HL-60 (cell line): Measurements from ENCODE around the gene INCENP.

Experiments
- POLR2AphosphoS5 ChIP-seq: IDR thresholded peaks from 2 replicates; pipeline ENCODE4 v1.6.1; 2012; ENCODE audit warnings: low read depth
- TF ChIP-seq, protein P1 (sequence below): IDR thresholded peaks from one replicate; pipeline ENCODE4 v1.5.1; 2011; ENCODE audit warnings: low read length, control low read depth, inconsistent platforms; ENCODE audit not compliant: insufficient read depth
- TF ChIP-seq, protein P2 (sequence below): IDR thresholded peaks from 2 replicates; pipeline ENCODE4 v1.6.1; 2012; ENCODE audit warnings: low read depth; ENCODE audit not compliant: insufficient replicate concordance

DNA sequence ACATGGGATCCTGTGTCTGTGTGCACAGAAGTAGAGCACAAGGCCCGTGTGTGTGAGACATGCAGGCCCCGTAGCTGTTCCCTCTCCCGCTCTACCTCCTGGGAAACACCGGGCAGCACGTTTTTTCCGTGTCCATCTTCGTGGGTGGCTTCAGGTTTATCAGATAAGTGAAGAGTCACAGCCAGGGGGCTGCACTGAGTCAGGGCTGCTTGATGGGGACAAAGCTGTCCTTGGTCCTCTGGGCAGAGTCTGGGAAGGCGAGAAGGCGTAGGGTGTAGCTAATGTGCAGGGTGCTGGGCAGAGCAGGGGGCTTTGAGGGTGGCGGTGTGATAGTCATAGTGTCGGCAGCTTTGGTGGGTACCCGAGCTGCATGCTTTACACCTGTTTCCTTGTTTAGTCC is 23.7 kb downstream of the INCENP start:
- TF ChIP-seq, protein P1, sequence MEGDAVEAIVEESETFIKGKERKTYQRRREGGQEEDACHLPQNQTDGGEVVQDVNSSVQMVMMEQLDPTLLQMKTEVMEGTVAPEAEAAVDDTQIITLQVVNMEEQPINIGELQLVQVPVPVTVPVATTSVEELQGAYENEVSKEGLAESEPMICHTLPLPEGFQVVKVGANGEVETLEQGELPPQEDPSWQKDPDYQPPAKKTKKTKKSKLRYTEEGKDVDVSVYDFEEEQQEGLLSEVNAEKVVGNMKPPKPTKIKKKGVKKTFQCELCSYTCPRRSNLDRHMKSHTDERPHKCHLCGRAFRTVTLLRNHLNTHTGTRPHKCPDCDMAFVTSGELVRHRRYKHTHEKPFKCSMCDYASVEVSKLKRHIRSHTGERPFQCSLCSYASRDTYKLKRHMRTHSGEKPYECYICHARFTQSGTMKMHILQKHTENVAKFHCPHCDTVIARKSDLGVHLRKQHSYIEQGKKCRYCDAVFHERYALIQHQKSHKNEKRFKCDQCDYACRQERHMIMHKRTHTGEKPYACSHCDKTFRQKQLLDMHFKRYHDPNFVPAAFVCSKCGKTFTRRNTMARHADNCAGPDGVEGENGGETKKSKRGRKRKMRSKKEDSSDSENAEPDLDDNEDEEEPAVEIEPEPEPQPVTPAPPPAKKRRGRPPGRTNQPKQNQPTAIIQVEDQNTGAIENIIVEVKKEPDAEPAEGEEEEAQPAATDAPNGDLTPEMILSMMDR: no peak
- TF ChIP-seq, protein P2, sequence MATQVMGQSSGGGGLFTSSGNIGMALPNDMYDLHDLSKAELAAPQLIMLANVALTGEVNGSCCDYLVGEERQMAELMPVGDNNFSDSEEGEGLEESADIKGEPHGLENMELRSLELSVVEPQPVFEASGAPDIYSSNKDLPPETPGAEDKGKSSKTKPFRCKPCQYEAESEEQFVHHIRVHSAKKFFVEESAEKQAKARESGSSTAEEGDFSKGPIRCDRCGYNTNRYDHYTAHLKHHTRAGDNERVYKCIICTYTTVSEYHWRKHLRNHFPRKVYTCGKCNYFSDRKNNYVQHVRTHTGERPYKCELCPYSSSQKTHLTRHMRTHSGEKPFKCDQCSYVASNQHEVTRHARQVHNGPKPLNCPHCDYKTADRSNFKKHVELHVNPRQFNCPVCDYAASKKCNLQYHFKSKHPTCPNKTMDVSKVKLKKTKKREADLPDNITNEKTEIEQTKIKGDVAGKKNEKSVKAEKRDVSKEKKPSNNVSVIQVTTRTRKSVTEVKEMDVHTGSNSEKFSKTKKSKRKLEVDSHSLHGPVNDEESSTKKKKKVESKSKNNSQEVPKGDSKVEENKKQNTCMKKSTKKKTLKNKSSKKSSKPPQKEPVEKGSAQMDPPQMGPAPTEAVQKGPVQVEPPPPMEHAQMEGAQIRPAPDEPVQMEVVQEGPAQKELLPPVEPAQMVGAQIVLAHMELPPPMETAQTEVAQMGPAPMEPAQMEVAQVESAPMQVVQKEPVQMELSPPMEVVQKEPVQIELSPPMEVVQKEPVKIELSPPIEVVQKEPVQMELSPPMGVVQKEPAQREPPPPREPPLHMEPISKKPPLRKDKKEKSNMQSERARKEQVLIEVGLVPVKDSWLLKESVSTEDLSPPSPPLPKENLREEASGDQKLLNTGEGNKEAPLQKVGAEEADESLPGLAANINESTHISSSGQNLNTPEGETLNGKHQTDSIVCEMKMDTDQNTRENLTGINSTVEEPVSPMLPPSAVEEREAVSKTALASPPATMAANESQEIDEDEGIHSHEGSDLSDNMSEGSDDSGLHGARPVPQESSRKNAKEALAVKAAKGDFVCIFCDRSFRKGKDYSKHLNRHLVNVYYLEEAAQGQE: no peak
- no peak for TF ChIP-seq POLR2AphosphoS5
